ENCODE results near the gene HTR4. TPM values are rescaled to one million over a fixed set of nuclear protein-coding genes. Genes with fewer than 3 reads are reported as not detected.

The HTR4 gene
- total RNA-seq, 1 donor from 2014 or later, result 0.43 TPM

DNA sequence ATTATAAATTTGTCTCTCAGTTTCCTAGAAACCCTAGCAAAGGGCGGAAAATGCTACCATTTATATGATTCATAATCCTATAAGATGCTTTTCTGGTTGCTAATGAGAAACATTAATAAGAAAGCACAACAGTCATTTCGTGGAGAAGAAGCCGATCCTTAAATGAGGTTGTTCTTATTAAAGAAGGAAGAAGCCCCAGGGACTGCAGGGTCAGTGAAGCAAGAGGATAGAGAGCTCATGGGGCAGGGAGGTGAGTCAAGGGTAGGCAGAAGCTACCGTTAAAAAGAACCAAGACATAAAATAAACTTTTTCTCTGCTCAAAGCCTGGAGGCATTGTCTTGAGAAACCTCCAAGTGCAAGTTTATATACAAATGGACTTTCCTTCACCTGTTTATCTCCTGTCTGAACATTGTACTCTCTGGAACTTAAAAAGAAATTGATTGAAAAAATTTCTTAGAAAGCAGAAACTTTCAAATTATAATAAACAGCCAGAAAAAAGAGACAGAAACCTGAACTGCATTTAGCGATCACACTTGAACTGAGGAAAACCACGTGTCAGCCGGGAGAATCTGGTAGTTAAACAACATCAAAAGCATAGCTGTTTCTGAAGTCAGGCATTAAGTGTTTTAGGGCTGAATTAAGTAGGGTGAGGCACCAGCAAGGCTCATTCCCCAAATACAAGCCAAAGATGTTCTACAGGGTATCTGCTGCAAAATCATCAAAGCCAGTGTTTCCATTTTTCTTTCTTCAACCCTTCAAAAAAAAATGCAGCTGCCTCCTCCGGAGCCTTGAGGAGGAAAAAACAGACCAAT, 21.9 kb downstream of the HTR4 start:
- Histone ChIP-seq H3K4me3 (no peak overlapping the region), H3K27me3 (no peaks in the 10 kb centered on the region), H3K27ac (no peak overlapping the region), H3K36me3 (no peaks in the 10 kb centered on the region), H3K9me3 (no peaks in the 10 kb centered on the region), H3K4me1 (no peaks in the 10 kb centered on the region)
- intact Hi-C loops (cut with DNase I), result no loop called here
- TF ChIP-seq, protein P1, sequence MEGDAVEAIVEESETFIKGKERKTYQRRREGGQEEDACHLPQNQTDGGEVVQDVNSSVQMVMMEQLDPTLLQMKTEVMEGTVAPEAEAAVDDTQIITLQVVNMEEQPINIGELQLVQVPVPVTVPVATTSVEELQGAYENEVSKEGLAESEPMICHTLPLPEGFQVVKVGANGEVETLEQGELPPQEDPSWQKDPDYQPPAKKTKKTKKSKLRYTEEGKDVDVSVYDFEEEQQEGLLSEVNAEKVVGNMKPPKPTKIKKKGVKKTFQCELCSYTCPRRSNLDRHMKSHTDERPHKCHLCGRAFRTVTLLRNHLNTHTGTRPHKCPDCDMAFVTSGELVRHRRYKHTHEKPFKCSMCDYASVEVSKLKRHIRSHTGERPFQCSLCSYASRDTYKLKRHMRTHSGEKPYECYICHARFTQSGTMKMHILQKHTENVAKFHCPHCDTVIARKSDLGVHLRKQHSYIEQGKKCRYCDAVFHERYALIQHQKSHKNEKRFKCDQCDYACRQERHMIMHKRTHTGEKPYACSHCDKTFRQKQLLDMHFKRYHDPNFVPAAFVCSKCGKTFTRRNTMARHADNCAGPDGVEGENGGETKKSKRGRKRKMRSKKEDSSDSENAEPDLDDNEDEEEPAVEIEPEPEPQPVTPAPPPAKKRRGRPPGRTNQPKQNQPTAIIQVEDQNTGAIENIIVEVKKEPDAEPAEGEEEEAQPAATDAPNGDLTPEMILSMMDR (IDR thresholded peaks at IDR 0.05), result no peak
- DNase-seq (no peak), ATAC-seq (no peak)

DNA sequence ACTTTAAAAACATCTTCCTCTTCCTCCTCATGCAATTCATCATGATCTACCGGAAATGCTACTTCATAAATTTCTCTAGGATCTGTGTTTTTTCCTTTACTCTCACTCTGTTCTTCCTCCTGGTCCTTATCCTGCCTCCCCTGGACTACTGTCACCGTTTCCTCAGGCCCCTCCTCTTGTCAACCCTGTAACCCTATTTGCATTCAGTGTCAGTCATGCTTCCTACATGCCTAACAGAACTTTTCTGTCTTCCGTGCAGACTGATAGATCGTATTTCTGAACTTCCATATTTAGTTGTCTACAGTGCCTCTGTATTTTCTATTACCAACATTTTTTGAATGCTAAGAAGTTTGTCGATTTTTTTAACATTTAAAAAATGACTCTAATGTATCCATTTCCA, 27.3 kb downstream of the HTR4 start:
- intact Hi-C loops (cut with DNase I), result no loop called here
- Histone ChIP-seq H3K36me3 (no peaks in the 10 kb centered on the region), H3K27ac (no peak overlapping the region), H3K9me3 (no peaks in the 10 kb centered on the region), H3K4me1 (no peaks in the 10 kb centered on the region), H3K4me3 (no peak overlapping the region), H3K27me3 (no peaks in the 10 kb centered on the region)
- DNase-seq (no peak), ATAC-seq (no peak)
- TF ChIP-seq, protein P1 (IDR thresholded peaks at IDR 0.05), result no peak

DNA sequence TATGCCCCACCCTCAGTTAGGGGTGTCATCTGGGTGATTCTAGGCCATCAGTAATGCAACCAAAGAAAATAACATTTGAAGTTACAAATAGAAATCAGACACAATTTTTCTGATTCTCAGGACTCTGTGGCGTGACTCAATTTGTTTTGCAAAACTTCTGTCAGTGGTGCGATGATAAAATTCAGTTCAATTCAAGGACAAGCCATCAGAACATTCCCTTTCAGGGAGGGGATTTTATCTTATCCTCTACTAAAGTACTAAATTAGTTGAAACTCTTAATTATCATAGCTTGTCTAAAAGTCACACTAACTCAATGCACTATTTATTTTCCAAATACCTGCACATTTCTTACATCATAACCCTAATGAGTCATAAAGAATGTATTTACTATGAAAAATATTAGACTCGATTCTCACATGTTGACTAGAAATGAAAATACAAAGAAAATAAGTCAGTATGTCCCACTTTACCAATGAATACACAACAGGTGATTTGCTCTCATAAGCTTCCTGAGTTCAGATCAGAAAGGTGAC, 28.2 kb downstream of the HTR4 start:
- DNase-seq, result no peak
- no peaks in the 10 kb centered on the region for H3K27me3 ChIP-seq
- TF ChIP-seq, protein P1 (IDR thresholded peaks at IDR 0.05), result no peak
- no peak overlapping the region for H3K4me3 ChIP-seq
- no peaks in the 10 kb centered on the region for H3K4me1 ChIP-seq
- no peaks in the 10 kb centered on the region for H3K36me3 ChIP-seq
- H3K9me3 ChIP-seq, result no peaks in the 10 kb centered on the region
- intact Hi-C loops (cut with DNase I), result no loop called here
- H3K27ac ChIP-seq, result no peak overlapping the region
- no peak for ATAC-seq

DNA sequence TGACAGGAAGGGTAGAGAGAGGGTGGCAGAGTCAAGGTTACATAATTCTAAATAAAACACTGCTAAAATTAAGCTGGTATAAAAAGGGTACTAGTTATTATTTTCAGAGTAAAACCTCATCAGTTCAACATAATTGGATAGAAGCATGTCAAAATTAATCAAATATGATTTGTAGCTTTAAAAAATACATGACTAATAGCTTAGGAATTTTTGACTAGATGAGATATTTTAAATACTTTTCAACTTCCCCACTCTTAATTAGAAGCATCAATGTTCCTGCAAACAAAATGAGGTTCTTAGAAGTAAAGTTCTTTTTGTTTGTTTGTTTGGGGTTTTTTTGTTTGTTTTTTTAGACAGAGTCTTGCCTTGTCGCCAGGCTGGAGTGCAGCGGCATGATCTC, 29.1 kb downstream of the HTR4 start:
- H3K27ac ChIP-seq, result no peak overlapping the region
- intact Hi-C loops (cut with DNase I), result no loop called here
- ATAC-seq (no peak), DNase-seq (no peak)
- no peaks in the 10 kb centered on the region for H3K27me3 ChIP-seq
- TF ChIP-seq, protein P1 (IDR thresholded peaks at IDR 0.05), result no peak
- no peaks in the 10 kb centered on the region for H3K9me3 ChIP-seq
- H3K36me3 ChIP-seq, result no peaks in the 10 kb centered on the region
- no peak overlapping the region for H3K4me3 ChIP-seq
- no peaks in the 10 kb centered on the region for H3K4me1 ChIP-seq

DNA sequence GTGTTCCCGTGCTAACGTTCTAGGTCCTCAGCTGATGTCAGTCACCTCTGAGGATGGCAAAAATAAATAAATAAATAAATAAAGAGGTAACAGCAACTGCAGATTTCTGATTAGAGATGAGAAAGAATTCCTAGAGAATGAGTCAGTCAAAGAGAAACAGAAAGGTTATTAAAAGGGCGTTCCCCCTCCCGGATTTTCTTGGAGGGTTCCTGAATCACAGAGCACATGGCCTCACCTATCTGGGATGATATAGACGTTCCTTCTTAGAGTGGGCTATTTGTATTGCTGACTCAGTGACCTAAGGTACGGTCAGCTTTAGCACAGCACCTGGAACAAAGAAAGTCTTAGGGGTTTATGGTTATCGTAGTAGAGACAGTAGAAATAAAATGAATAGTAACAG, 30.6 kb downstream of the HTR4 start:
- TF ChIP-seq, protein P1 (IDR thresholded peaks at IDR 0.05), result no peak
- H3K9me3 ChIP-seq, result no peaks in the 10 kb centered on the region
- no peak for ATAC-seq
- H3K4me1 ChIP-seq, result no peaks in the 10 kb centered on the region
- no peaks in the 10 kb centered on the region for H3K36me3 ChIP-seq
- DNase-seq, result no peak
- intact Hi-C loops (cut with DNase I), result no loop called here
- no peak overlapping the region for H3K4me3 ChIP-seq
- no peaks in the 10 kb centered on the region for H3K27me3 ChIP-seq
- H3K27ac ChIP-seq, result no peak overlapping the region

Measured in upper lobe of right lung (tissue), 1 donor.